Naive thymus-derived CD4-positive, alpha-beta T cell (primary cell): Measurements from ENCODE around the gene NPHP1. TPM values are rescaled to one million over a fixed set of nuclear protein-coding genes. Genes with fewer than 3 reads are reported as not detected.

Experiments used
- ATAC-seq: fragments of 150-1000 bp; cut with Tn5 transposase; 2 replicates; pipeline ENCODE4 v1.10.0; 2021; ENCODE audit warnings: mild to moderate bottlenecking, moderate library complexity
- CTCF ChIA-PET: fragments of 350-600 bp; sonication (Branson Sonifier 250); formaldehyde crosslinking; loops from one replicate; lab custom pipeline; 2021; ENCODE audit warnings: antibody characterized with exemption; lab: Charles Lee
- POLR2A ChIA-PET: fragments of 350-600 bp; sonication (Branson Sonifier 250); formaldehyde crosslinking; loops from one replicate; lab custom pipeline; 2021; ENCODE audit warnings: antibody characterized with exemption, inconsistent platforms; lab: Charles Lee
- DNase-seq, 9 donors: peaks; one replicate each; pipeline versions ENCODE4 v3.0.0 to v3.0.0-alpha.2; 2020 to 2022; ENCODE audit warnings: mixed read lengths in 1 of 9
- H3K27ac ChIP-seq: one replicate; pipeline ENCODE4 v1.7.0; 2013; ENCODE audit warnings: mild to moderate bottlenecking, low read depth, low read length, moderate library complexity
- H3K27me3 ChIP-seq, 2 donors: one replicate each; pipeline ENCODE4 v1.7.0; 2013; ENCODE audit warnings: low read length in 2 of 2, mild to moderate bottlenecking in 2 of 2, moderate library complexity in 2 of 2; ENCODE audit not compliant: control insufficient read depth in 2 of 2, insufficient read depth in 2 of 2
- H3K36me3 ChIP-seq, 3 experiments: 1 replicate in 2 of 3; 2 replicates in 1 of 3; pipeline ENCODE4 v1.7.0; 2013; ENCODE audit warnings: low read length in 3 of 3, mild to moderate bottlenecking in 3 of 3, moderate library complexity in 1 of 3; ENCODE audit not compliant: insufficient read depth in 3 of 3, control insufficient read depth in 2 of 3
- H3K4me1 ChIP-seq, 2 donors: one replicate each; pipeline ENCODE4 v1.7.0; 2013; ENCODE audit warnings: low read length in 2 of 2, mild to moderate bottlenecking in 2 of 2, moderate library complexity in 1 of 2; ENCODE audit not compliant: control insufficient read depth in 2 of 2, insufficient read depth in 2 of 2
- H3K4me3 ChIP-seq: 2 replicates; pipeline ENCODE4 v1.7.0; 2013; ENCODE audit warnings: mild to moderate bottlenecking, low read length
- H3K9me3 ChIP-seq, 3 experiments: 1 replicate in 2 of 3; 2 replicates in 1 of 3; pipeline ENCODE4 v1.7.0; 2013; ENCODE audit warnings: low read length in 3 of 3; ENCODE audit not compliant: control insufficient read depth in 2 of 3
- H3K27ac Mint-ChIP-seq, 9 donors: one replicate each; pipeline ENCODE4 v1.8.0; 2020 to 2022; ENCODE audit warnings: mixed read lengths in 9 of 9, mild to moderate bottlenecking in 8 of 9, moderate library complexity in 5 of 9, inconsistent platforms in 2 of 9
- H3K27me3 Mint-ChIP-seq, 5 donors: one replicate each; pipeline ENCODE4 v1.8.0; 2021 to 2022; ENCODE audit warnings: mixed read lengths in 5 of 5, mild to moderate bottlenecking in 1 of 5
- H3K36me3 Mint-ChIP-seq, 5 donors: one replicate each; pipeline ENCODE4 v1.8.0; 2020 to 2022; ENCODE audit warnings: mixed read lengths in 5 of 5, mild to moderate bottlenecking in 3 of 5, inconsistent platforms in 1 of 5
- H3K4me1 Mint-ChIP-seq, 7 donors: one replicate each; pipeline ENCODE4 v1.8.0; 2020 to 2022; ENCODE audit warnings: mixed read lengths in 7 of 7, mild to moderate bottlenecking in 3 of 7, inconsistent platforms in 1 of 7
- H3K4me3 Mint-ChIP-seq, 10 donors: one replicate each; pipeline ENCODE4 v1.8.0; 2020 to 2022; ENCODE audit warnings: mild to moderate bottlenecking in 10 of 10, mixed read lengths in 10 of 10, moderate library complexity in 6 of 10, inconsistent platforms in 2 of 10
- H3K9me3 Mint-ChIP-seq, 11 donors: one replicate each; pipeline ENCODE4 v1.8.0; 2020 to 2022; ENCODE audit warnings: mixed read lengths in 11 of 11, mild to moderate bottlenecking in 4 of 11, inconsistent platforms in 1 of 11, moderate library complexity in 1 of 11
- intact Hi-C, 2 donors: fragments of 100-400 bp; cut with micrococcal nuclease; formaldehyde crosslinking; loops; one replicate each; pipeline ENCODE4 v1.15.1; 2023
- polyA plus RNA-seq, 2 donors: library from polyadenylated mRNA; unstranded; fragments of 300-500 nt; fragmentation: Illumina TruSeq; gene quantifications; one replicate each; pipeline ENCODE4 v1.2.3, GENCODE V29; 2021
- total RNA-seq, 6 experiments: library from RNA in 5 of 6; stranded (reverse) in 5 of 6; gene quantifications; 1 replicate in 5 of 6; 2 replicates in 1 of 6; pipeline ENCODE4 v1.2.3 and lab custom pipeline; 2021 to 2026

NPHP1 gene
- total and polyA plus RNA-seq, 7 experiments from 2014 or later, result 0.11 to 0.64 (median 0.47) TPM; not detected in 1

DNA sequence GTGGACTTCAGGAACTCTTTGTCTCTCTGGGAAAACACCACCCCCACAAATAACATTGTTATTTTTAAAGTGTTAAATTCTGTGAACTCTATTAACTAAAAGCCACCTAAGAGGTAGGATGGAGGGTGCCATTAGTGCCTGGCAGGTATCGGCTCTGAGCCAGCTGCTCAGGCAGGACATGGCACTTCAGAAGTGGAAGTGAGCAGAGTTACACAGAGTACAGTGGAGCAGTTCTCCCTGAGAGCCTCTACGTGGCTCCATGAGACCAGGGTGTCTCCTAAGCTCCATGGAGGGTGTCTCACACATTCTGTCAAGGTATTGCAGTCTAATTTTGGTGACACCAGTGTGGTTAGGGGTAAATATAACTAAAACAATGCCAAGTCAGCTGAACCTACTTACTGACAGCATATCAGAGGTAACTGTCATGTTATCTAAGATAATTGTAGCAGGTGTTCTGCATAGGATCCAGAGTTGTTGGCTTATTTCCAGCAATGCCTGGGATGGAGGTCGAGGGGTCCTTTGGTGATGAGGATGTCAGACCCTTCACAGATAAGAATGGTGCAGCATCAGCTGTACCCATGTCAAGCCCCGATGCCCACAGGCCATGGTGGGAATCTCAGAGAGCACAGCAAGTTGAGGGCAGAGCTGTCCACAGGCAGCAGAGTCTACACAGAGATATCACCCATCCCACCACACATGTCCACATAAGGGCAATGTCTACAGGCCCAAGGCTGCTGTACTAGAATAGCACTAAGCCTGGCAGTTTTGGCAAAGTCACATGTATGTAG lies 80.6 kb downstream of the NPHP1 start:
- ChIA-PET CTCF (no interaction called here), POLR2A (no interaction called here)
- H3K27me3 ChIP-seq, result no peaks in the 10 kb centered on the region
- intact Hi-C loops, result no loop called here
- no peaks in the 10 kb centered on the region for H3K4me1 ChIP-seq
- Mint-ChIP-seq H3K27ac (no peak overlapping the region), H3K9me3 (no peaks in the 10 kb centered on the region), H3K4me3 (no peak overlapping the region), H3K36me3 (no peaks in the 10 kb centered on the region), H3K4me1 (peaks cover 0 to 8% (median 0%) of the 10 kb centered on the region in 7 donors), H3K27me3 (peaks cover 0 to 13% (median 4%) of the 10 kb centered on the region in 5 donors)
- ATAC-seq, result no peak
- H3K4me3 ChIP-seq, result no peak overlapping the region
- DNase-seq, result no peak
- no peak overlapping the region for H3K27ac ChIP-seq
- H3K9me3 ChIP-seq, result no peaks in the 10 kb centered on the region
- no peaks in the 10 kb centered on the region for H3K36me3 ChIP-seq

DNA sequence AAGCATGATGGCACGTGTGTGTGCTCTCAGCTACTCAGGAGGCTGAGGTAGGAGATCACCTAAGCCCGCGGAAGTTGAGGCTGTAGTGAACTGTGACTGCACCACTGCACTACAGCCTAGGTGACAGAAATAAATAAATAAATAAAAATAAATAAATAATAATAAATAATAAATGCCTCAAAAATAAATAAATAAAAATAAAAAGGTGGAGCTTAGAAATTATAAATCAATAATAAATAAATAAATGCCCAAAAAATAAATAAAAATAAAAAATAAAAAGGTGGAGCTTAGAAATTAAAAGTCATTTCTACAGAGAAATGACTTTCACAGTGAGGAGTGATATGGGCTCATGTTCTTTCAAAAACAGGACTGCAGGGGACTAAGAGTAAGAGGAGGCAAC lies 83.2 kb downstream of the NPHP1 start:
- Histone ChIP-seq H3K27ac (no peak overlapping the region), H3K9me3 (no peaks in the 10 kb centered on the region), H3K4me1 (no peaks in the 10 kb centered on the region), H3K27me3 (no peaks in the 10 kb centered on the region), H3K36me3 (no peaks in the 10 kb centered on the region), H3K4me3 (no peak overlapping the region)
- ChIA-PET POLR2A (no interaction called here), CTCF (no interaction called here)
- no peak for DNase-seq
- Mint-ChIP-seq H3K9me3 (peaks cover 0 to 1% (median 0%) of the 10 kb centered on the region in 11 donors), H3K4me3 (no peak overlapping the region), H3K36me3 (no peaks in the 10 kb centered on the region), H3K4me1 (peaks cover 0 to 8% (median 0%) of the 10 kb centered on the region in 7 donors), H3K27ac (no peak overlapping the region), H3K27me3 (peaks cover 21 to 39% (median 24%) of the 10 kb centered on the region in 5 donors)
- intact Hi-C loops, result no loop called here
- no peak for ATAC-seq

DNA sequence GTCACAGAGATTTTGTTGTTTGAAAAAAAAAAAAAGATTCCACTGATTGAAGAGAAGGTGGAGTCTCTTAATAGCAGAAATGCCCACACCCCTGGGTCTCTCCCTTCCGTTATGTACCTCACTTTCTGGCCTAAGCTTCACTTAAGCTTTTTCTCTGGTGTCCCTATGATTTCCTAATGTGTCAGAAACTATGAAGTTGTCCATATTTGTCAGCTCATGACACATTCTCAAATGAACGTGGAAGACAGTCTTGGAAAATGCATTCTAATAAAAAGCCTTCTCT lies 83.8 kb downstream of the NPHP1 start:
- Mint-ChIP-seq H3K4me3 (no peak overlapping the region), H3K36me3 (no peaks in the 10 kb centered on the region), H3K4me1 (peaks cover 0 to 8% (median 0%) of the 10 kb centered on the region in 7 donors), H3K27ac (no peak overlapping the region), H3K9me3 (peaks cover 0 to 2% (median 0%) of the 10 kb centered on the region in 11 donors), H3K27me3 (peaks cover 27 to 42% (median 30%) of the 10 kb centered on the region in 5 donors)
- no peak for DNase-seq
- Histone ChIP-seq H3K4me3 (no peak overlapping the region), H3K9me3 (no peaks in the 10 kb centered on the region), H3K27ac (no peak overlapping the region), H3K4me1 (no peaks in the 10 kb centered on the region), H3K36me3 (no peaks in the 10 kb centered on the region), H3K27me3 (no peaks in the 10 kb centered on the region)
- intact Hi-C loops, result no loop called here
- no peak for ATAC-seq
- ChIA-PET CTCF (no interaction called here), POLR2A (no interaction called here)

DNA sequence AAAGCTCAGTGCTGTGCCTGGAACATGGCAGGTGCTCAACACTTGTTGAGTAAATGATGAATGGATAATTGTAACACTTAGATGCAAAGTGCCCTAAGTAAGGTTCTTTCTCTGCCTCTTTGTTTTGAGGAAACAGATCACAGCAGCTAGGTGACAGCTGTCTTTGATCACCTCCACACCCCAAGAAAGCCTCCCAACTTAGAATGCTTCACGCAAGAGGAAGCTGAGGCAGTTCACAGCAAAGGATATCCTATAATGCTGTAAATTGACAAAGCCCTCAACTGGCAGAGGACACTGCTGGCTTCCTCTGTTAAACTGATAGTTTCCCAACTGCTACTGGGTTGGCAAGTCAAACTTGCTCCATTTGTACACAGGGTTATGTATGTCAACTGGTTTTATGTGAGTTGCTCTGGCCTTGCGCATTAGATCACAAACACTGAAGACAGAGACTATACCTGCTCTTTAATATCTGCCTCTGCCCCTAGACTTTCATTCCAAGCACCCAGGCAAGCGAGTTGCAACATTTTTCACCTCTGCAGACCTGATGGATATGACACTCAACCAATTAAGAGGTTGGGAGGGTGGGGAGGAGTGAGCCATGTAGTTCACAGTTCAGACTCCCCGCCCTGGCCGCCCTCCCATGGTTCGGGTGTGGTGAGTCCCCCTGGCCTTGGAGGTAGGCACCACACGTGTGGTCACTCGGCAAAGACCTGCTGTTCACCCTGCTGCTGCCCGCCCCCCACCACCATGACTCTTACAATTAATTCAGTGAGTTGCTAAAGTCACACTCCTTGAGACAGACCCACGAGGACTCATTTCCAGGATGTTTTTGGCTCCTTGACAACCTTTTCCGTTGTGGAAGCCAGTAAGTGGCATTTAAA lies 84.4 kb downstream of the NPHP1 start:
- Histone ChIP-seq H3K4me3 (no peak overlapping the region), H3K27me3 (no peaks in the 10 kb centered on the region), H3K9me3 (no peaks in the 10 kb centered on the region), H3K27ac (no peak overlapping the region), H3K4me1 (no peaks in the 10 kb centered on the region), H3K36me3 (no peaks in the 10 kb centered on the region)
- ChIA-PET CTCF (no interaction called here), POLR2A (no interaction called here)
- DNase-seq (peak in 1 of 9 donors; percentile 3), ATAC-seq (no peak)
- Mint-ChIP-seq H3K4me1 (peaks cover 0 to 8% (median 0%) of the 10 kb centered on the region in 7 donors), H3K9me3 (peaks cover 0 to 2% (median 0%) of the 10 kb centered on the region in 11 donors), H3K4me3 (no peak overlapping the region), H3K36me3 (no peaks in the 10 kb centered on the region), H3K27ac (no peak overlapping the region), H3K27me3 (peaks cover 29 to 46% (median 31%) of the 10 kb centered on the region in 5 donors)
- intact Hi-C loops, result no loop called here

DNA sequence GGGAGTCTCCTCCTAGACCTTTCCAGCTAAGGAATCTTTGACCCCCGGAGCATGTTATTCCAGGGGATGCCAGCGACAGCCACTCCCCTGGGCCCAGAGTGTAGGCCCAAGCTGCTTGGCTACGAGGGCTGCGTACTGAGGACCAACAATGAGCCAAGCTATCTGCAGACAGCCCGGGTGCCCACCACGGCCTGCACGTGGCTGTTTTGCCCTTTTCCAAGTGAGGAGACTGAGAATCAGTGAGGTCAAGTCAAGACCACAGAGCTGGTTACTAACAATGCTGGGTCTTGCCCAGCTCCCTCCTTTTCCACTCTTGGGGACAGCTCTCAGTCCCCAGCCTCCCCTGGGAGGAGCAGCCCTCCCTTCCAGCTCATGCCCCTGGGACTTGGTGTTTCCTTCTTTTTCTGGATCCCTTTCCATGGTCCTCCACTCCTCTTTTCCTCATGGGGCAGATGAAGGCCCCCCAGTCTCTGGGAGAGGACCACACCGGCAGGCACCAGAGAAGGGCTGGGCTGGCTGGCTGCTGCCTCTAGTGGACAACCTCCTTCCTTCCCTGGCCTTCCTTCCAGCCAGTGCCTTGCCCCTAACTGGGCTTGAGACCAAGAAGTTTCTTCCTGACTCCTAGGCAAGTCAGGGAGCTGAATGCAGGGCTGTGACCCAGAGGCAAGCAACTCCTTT lies 88.6 kb downstream of the NPHP1 start:
- ChIA-PET CTCF (no interaction called here), POLR2A (no interaction called here)
- DNase-seq (no peak), ATAC-seq (no peak)
- no peak overlapping the region for H3K27ac ChIP-seq
- H3K27me3 Mint-ChIP-seq, result peaks cover 52 to 67% (median 57%) of the 10 kb centered on the region in 5 donors
- intact Hi-C loops, result no loop called here
- no peaks in the 10 kb centered on the region for H3K36me3 ChIP-seq
- no peaks in the 10 kb centered on the region for H3K27me3 ChIP-seq
- no peaks in the 10 kb centered on the region for H3K9me3 ChIP-seq
- H3K27ac Mint-ChIP-seq, result peak overlapping the region in 1 of 9 donors; percentile 65
- H3K4me3 ChIP-seq, result no peak overlapping the region
- no peaks in the 10 kb centered on the region for H3K4me1 ChIP-seq
- H3K36me3 Mint-ChIP-seq, result peaks cover 0 to 3% (median 0%) of the 10 kb centered on the region in 5 donors
- no peak overlapping the region for H3K4me3 Mint-ChIP-seq
- peaks cover 0 to 20% (median 4%) of the 10 kb centered on the region in 7 donors for H3K4me1 Mint-ChIP-seq
- H3K9me3 Mint-ChIP-seq, result peaks cover 0 to 13% (median 5%) of the 10 kb centered on the region in 11 donors

DNA sequence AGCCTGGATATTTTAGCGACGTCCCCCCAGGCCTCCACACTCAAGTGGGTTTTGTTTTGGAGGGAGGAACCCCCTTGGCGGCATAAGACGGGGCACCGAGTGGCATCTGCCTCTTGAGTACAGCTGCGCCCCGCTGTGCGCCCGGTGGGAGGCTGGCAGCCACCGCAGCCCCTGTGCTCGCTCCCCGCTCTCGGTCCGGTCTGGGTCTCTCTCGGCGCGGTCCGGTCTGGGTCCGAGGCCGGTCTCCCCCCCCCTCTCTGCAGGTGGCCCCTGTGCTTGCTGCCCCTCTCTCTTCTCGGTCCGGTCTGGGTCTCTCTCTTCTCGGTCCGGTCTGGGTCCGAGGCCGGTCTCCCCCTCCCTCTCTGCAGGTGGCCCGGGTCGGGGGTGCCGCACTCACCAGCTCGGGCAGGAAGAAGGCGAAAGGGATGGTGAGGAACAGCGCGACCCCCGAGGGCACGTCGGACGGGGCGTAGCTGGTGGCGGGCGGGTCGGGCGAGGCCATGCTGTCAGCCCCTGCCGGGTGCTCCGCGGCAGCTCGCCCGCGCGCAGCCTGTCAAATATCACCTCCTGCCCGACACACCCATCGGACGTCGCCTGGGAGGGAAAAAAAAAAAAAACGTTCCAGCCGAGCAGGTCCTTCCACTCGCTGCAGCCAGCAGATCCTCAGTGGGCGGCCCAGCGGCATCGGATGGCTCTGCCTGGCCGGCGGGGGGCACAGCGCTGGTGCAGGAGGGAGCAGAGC lies 89.4 kb downstream of the NPHP1 start, which contains the start of gene MALL:
Gene MALL, minus strand, starts transcription at position 532 of the 742 bp plus-strand sequence. Its CDS starts 30 bp downstream, at position 502.
- Histone ChIP-seq H3K27me3 (no peaks in the 10 kb centered on the region), H3K4me1 (no peaks in the 10 kb centered on the region), H3K36me3 (no peaks in the 10 kb centered on the region), H3K9me3 (no peaks in the 10 kb centered on the region), H3K27ac (no peak within 1 kb of the TSS), H3K4me3 (no peak within 1 kb of the TSS)
- intact Hi-C loops, result no loop called here
- H3K4me3 Mint-ChIP-seq, result peak within 1 kb of the TSS in 2 of 10 donors; percentile 11 to 14
- peaks cover 0 to 20% (median 3%) of the 10 kb centered on the region in 7 donors for H3K4me1 Mint-ChIP-seq
- DNase-seq (no peak), ATAC-seq (no peak)
- ChIA-PET CTCF (no interaction called here), POLR2A (no interaction called here)
- H3K9me3 Mint-ChIP-seq, result peaks cover 0 to 17% (median 7%) of the 10 kb centered on the region in 11 donors
- H3K27me3 Mint-ChIP-seq, result peaks cover 58 to 71% (median 59%) of the 10 kb centered on the region in 5 donors
- H3K36me3 Mint-ChIP-seq, result peaks cover 0 to 3% (median 0%) of the 10 kb centered on the region in 5 donors
- H3K27ac Mint-ChIP-seq, result peak within 1 kb of the TSS in 1 of 9 donors; percentile 65
